ENCODE measurements around the gene CD84.

CD84 gene

GRCh38 chr1:160541622-160542302, 37.5 kb downstream of the CD84 start:
- no peak overlapping the region for H3K4me3 ChIP-seq (ENCODE audit: low read depth, low read length)
- TF ChIP-seq CTCF (IDR thresholded peaks at IDR 0.05; ENCODE audit: borderline replicate concordance, insufficient read depth, low read depth, low read length), result no peak

GRCh38 chr1:160540859-160541233, 38.5 kb downstream of the CD84 start:
- H3K4me3 ChIP-seq (ENCODE audit: low read depth, low read length), result no peak overlapping the region
- no peak for TF ChIP-seq CTCF (IDR thresholded peaks at IDR 0.05; ENCODE audit: borderline replicate concordance, insufficient read depth, low read depth, low read length)

GRCh38 chr1:160539990-160540858, 39.1 kb downstream of the CD84 start:
- H3K4me3 ChIP-seq (ENCODE audit: low read depth, low read length), result peak overlapping the region; percentile 21
- no peak for TF ChIP-seq CTCF (IDR thresholded peaks at IDR 0.05; ENCODE audit: borderline replicate concordance, insufficient read depth, low read depth, low read length)

GRCh38 chr1:160539684-160539989, 39.7 kb downstream of the CD84 start:
- TF ChIP-seq CTCF (IDR thresholded peaks at IDR 0.05; ENCODE audit: borderline replicate concordance, insufficient read depth, low read depth, low read length), result no peak
- no peak overlapping the region for H3K4me3 ChIP-seq (ENCODE audit: low read depth, low read length)

GRCh38 chr1:160538985-160539651, 40.2 kb downstream of the CD84 start:
- TF ChIP-seq CTCF (IDR thresholded peaks at IDR 0.05; ENCODE audit: borderline replicate concordance, insufficient read depth, low read depth, low read length), result no peak
- no peak overlapping the region for H3K4me3 ChIP-seq (ENCODE audit: low read depth, low read length)

- TF ChIP-seq CTCF (IDR thresholded peaks at IDR 0.05; ENCODE audit: borderline replicate concordance, insufficient read depth, low read depth, low read length), result no peak
- H3K4me3 ChIP-seq (ENCODE audit: low read depth, low read length), result no peak overlapping the region
Observed at GRCh38 chr1:160537714-160538665, 41.3 kb downstream of the CD84 start.
